ENCODE measurements around the gene PCSK4.

Gene PCSK4

GRCh38 chr19:1469255-1470054, 20.7 kb downstream of the PCSK4 start:
- DNase-seq, result no peak

GRCh38 chr19:1468821-1469254, 21.3 kb downstream of the PCSK4 start:
- DNase-seq, result no peak

DNA sequence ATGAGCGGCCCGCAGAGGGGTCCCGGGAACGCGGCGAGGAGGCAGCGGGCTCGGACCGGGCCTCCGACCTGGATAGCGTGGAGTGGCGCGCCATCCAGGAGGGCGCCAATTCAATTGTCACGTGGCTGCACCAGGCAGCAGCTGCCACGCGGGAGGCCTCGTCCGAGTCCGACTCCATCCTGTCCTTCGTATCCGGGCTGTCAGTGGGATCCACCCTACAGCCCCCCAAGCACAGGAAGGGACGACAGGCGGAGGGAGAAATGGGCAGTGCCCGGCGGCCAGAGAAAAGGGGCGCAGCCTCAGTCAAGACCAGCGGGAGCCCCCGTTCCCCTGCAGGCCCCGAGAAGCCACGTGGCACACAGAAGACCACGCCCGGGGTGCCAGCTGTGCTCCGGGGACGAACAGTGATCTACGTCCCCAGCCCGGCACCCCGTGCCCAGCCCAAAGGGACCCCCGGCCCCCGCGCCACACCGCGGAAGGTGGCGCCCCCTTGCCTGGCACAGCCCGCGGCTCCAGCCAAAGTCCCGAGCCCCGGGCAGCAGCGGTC, 21.8 kb downstream of the PCSK4 start:
- no peak for DNase-seq

- no peak for DNase-seq
These were observed 22.5 kb downstream of the PCSK4 start for GRCh38 chr19:1467490-1468273.

GRCh38 chr19:1467215-1467489, 23.0 kb downstream of the PCSK4 start:
- DNase-seq, result no peak

DNA sequence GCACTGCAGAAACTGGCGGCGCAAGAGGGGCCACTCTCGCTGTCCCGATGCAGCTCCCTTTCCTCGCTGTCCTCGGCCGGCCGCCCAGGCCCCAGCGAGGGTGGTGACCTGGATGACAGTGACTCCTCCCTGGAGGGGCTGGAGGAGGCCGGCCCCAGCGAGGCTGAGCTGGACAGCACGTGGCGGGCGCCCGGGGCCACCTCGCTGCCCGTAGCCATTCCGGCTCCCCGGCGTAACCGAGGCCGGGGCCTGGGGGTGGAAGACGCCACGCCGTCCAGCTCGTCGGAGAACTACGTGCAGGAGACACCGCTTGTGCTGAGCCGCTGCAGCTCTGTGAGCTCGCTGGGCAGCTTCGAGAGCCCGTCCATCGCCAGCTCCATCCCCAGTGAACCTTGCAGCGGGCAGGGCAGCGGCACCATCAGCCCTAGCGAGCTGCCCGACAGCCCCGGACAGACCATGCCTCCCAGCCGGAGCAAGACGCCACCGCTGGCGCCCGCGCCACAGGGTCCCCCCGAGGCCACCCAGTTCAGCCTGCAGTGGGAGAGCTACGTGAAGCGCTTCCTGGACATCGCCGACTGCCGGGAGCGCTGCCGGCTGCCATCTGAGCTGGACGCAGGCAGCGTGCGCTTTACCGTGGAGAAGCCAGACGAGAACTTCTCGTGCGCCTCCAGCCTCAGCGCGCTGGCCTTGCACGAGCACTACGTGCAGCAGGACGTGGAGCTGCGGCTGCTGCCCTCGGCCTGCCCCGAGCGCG, 23.5 kb downstream of the PCSK4 start:
- no peak for DNase-seq

GRCh38 chr19:1466018-1466460, 24.1 kb downstream of the PCSK4 start:
- no peak for DNase-seq

- DNase-seq, result no peak
These were observed 24.7 kb downstream of the PCSK4 start for GRCh38 chr19:1465191-1466016.

- DNase-seq, result no peak
These were observed 28.3 kb downstream of the PCSK4 start for GRCh38 chr19:1461862-1462261.

GRCh38 chr19:1460033-1460995, 29.8 kb downstream of the PCSK4 start:
- no peak for DNase-seq

DNA sequence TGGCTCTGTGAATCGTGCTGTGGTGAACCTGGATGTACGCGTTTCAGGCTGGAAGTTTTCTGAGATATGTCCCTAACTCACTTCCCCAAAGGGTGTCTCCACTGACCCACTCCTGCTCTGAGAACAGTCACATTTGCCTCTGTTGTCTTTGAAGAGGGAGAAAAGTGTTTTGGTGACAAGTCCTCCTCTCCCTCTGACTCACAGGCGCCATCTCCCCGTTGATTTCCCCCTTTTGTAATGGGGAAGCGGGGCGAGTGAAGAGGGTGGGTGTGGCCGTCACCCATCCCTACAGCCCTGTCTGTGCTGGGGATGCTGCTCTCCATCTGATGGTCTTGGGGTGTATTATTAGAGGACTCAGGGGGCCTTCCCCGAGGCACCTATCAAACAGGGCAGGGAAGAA, 30.7 kb downstream of the PCSK4 start:
- no peak for DNase-seq

- DNase-seq, result no peak
These were observed 32.3 kb downstream of the PCSK4 start for GRCh38 chr19:1457892-1458291.

DNA sequence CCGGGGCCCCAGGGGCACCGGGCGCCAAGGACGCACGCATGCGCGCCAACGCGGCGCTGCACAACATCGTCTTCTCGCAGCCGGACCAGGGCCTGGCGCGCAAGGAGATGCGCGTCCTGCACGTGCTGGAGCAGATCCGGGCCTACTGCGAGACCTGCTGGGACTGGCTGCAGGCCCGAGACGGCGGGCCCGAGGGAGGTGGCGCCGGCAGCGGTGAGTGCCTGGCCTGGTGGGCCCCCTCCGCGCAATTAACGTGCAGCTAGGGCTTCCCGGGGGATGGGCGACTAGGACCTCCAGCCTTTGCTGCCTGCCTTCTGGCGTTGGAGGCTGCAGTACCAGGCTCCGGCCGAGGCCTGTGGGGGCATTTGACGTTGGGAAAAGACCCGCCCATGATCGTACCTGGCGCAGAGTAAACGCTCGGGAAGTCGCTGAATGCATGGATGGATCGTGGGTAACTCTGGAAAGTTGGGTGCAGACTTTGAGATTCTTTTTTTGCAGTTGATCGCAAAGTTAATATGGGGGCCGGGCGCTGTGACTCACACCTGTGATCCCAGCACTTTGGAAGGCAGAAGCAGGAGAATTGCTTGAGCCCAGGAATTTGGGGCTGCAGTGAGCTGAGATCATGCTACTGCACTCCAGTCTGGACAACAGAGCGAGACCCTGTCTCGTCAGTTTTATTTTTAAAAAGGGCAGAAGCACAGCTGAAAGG, 33.0 kb downstream of the PCSK4 start:
- DNase-seq, result no peak

- no peak for DNase-seq
These were observed 33.8 kb downstream of the PCSK4 start for GRCh38 chr19:1456121-1456900.

DNA sequence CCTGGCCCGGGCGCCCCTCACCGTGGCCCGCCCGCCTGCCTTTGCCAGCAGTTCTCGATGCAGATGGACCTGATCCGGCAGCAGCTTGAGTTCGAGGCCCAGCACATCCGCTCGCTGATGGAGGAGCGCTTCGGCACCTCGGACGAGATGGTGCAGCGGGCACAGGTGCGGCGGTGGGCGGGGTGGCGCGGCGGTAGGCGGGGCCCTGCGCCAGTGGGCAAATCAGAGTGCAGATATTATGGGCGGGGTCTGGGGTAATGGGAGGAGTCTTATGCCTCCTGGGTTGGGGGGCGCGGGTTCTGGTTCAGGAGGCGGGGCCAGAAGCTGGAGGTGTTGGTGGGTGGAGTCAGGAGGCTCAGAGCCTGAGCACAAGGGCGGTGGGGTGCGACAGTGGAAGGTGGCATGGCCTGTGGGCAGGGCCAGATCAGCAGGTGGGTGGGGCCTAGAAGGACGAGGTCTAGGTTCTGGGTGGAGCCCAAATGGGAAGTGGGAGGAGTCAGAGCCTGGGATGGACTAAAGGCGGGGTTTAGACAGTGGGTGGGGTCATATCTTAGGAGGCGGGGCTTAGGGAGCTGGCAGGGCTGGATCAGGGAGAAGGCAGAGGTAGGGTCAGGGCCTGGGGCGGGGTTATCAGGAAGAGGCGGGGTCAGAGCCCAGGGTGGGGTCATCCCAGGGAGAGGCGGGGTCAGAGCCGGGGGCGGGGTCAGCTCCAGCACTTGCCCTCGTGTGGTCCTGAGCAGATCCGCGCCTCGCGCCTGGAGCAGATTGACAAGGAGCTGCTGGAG, 34.6 kb downstream of the PCSK4 start:
- peak; percentile 46 for DNase-seq

- DNase-seq, result no peak
These were observed 35.2 kb downstream of the PCSK4 start for GRCh38 chr19:1455002-1455335.

DNA sequence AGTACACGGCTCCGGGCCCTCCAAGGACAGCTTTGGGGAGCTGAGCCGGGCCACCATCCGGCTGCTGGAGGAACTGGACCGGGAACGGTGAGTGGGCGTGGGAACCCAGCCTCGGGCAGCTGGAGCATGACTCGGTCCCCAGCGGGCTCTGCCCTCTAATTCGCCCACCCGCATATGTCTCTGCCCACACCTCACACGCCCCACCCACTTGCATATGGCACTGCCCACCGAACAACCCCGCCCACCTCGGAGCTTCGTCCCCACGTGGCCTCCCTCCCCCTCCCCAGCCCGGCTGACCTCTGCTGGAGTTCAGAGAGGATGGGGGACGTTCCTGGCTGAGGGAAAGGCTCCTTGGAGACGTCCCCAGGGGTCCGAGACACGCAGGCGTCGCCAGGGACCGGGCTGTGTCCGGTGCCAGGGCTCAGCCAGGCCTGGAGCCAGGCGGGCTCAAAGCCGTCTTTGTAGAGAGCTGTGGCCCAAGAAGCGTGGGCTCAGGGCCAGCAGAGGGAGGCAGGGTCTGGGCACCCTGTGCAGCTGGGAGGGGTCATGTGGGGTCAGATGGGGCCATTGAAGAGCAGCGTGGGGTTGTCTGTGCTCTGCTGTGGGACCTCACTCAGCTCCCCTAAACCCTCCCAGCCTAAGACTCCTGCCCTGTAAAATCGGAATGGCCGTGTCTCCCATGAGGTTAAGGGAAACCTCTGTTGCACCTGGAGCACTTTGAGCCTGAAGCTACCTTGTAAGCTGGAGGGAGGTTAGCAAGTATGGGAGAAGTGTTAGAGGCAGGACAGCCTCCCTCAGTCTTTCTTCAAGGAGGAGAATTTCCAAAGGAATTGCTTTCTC, 36.4 kb downstream of the PCSK4 start:
- no peak for DNase-seq

Data from SHP77 treated with DMSO at 0.1 percent for 48 hours (cell line).